NCI-H2227 (cell line): ENCODE data around the gene SLC44A3.

Experiments
- DNase-seq: peaks from one replicate; lab custom pipeline; 2025; ENCODE audit not compliant: unreplicated experiment; lab: John Stamatoyannopoulos, UW

Gene SLC44A3

GRCh38 chr1:94799206-94799605, 21.0 kb upstream of the SLC44A3 start:
- no peak for DNase-seq

GRCh38 chr1:94801919-94802546, 18.1 kb upstream of the SLC44A3 start:
- peak; percentile 34 for DNase-seq

DNA sequence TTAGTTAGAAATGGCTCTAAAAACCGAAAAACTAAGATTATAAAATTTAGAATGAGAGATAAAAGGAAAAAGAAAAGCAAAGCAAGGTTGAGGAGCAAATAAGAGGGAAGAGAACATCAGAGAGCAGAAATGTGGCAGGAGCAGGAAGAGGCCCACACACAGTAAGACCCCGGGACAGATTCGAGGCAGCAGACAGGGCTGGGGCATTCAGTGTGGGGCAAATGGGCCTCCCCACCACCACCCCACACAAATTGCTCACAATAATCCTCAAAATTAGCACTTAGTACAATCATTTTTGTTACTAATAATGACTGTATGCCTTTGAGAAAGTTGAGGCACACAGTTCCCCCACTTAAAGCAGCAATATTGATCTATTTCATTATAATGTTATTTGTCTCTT, 17.1 kb upstream of the SLC44A3 start:
- DNase-seq, result no peak

DNA sequence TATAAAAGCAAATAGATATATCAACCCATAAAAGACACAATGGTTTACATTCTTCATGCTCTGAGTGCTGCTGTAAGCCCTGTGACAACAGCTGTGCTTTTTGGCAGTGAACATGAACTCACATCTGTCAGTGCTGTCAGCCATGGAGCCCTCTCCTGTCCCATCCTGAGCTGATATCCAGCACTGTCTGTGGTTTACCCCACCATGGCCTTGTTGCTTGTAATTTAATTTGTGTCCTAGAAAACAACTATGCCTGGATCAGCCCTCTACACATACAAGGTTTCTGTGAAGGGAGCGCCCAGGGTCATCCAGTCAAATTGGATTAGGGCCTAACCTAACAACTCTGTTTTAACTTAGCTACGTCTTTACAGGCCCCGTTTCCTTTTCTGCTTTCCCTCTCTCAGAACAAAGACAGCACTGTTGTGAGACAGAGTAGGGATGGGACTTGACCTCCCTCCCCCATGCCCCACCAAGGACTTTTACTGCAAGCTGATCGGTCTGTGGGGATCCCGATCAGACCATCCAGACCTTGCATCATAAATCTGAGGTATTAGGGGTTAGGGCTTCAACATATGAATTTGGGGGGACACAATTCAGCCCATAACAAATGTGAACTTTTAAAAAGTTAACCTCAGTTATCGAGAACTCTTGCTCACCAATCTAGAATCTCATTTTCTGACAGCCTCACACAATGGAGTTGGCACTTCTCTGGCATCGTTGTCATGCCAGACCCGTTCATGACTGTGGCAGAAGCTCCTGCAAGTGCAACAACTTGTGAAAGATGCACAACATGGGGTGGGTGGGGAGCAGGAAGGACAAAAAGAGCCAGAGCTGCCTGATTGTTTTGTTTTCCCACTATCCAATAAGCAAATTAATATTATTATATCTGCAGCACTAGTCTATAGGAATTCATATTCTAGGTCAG, 16.4 kb upstream of the SLC44A3 start:
- DNase-seq, result no peak

- no peak for DNase-seq
Measured at GRCh38 chr1:94804442-94804837, 15.7 kb upstream of the SLC44A3 start.

DNA sequence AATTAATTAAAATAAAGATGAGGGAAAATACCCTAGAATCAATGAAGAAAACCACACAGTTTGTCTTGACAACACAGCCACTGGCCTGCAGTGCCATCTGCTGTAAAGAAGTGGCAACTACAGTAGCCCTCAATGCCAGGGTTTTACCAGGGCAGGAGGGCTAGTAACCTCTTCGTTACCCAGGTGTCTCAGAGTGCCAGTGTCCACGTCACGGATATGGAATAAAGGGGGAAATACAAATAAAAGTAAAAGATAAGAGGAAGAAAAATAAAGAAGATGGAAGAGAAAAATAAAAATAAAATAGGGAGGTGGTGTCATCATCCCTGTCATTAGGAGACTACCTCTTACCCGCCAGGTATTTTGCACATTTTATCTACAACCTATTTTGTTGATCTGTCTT, 14.2 kb upstream of the SLC44A3 start:
- DNase-seq, result peak; percentile 67

- peak; percentile 57 for DNase-seq
Measured at GRCh38 chr1:94806441-94806871, 13.7 kb upstream of the SLC44A3 start.

- no peak for DNase-seq
Measured at GRCh38 chr1:94807742-94808491, 12.2 kb upstream of the SLC44A3 start.

DNA sequence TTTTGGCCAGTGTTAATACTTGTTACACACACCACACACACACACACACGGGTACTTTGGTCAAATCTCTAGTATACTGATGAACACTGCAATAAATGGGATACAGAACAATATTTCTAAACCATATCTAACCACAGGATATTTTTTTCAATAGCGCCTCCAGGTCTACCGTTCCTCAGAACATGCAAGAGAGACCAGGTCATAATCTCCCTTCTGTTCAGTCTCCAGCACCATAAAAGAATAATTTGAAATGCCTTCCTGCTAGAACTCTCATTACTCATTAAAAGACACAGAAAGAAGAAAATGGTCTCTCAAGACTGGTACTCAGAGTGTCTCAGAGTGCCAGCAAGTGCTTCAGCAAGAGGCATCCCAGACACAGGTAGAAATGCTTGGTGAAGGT, 11.5 kb upstream of the SLC44A3 start:
- no peak for DNase-seq

DNA sequence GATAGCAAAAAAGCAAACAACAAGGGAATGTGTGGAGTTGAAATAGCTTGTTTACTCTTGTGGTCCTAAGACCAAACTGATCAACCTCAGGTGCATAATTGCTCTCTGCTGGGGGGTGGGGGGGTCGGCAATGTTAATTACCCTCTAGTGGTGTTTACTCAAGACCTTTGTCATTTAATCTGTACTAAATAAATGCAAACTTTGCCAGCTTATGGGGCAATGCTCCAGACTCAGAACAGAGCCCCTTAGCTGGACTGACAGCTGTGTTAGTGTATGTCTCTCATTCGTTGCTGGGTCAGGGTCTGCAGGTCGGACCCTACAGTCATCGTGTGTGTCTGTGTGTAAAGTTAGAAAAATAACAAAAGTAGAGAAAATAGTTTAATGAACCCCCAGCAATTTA, 7.2 kb upstream of the SLC44A3 start:
- no peak for DNase-seq

- no peak for DNase-seq
Measured at GRCh38 chr1:94816030-94816429, 4.1 kb upstream of the SLC44A3 start.

- no peak for DNase-seq
Measured at GRCh38 chr1:94817712-94818111, 2.4 kb upstream of the SLC44A3 start.

- no peak for DNase-seq
Measured at GRCh38 chr1:94819238-94819944, 766 bp upstream of the SLC44A3 start.

- DNase-seq, result no peak
Measured at GRCh38 chr1:94820936-94821335, 779 bp downstream of the SLC44A3 start.

- DNase-seq, result peak; percentile 50
Measured at GRCh38 chr1:94821636-94822305, 1.6 kb downstream of the SLC44A3 start.

DNA sequence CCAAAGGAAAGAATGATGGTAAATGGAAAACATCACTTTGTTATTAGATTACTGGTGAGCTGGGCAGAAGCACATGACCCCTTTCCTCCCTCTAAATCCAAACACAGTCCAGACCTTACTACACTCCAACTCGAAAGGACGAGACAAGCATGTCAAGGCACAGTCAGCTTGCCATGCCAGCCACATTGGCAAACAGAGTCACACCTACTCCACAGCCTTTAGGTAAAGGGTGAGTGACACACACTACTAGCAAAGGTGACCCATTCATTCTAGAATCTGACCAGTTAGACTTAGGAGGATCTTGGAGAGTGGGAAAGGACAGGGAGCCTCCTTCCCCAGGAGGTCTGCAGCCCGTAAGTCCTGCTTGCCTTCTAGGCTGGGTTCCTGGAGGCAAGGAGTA, 3.0 kb downstream of the SLC44A3 start:
- no peak for DNase-seq

DNA sequence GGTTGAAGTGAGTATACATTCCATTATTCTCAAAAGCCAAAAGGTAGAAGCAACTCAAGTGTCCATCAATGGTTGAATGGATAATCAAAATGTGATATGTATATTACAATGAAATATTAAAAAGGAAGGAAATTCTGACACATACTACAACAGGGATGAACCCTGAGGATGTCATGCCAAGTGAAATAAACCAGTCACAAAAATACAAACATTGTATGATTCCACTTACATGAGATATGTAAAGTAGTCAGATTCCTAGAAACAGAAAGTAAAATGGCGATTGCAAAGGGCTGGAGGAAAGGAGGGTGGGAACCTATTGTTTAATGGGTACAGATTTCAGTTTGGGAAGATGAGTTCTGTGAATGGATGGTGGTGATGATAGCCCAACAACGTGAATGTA, 5.8 kb downstream of the SLC44A3 start:
- no peak for DNase-seq

GRCh38 chr1:94827434-94827833, 7.3 kb downstream of the SLC44A3 start:
- no peak for DNase-seq

GRCh38 chr1:94828251-94828650, 8.1 kb downstream of the SLC44A3 start:
- no peak for DNase-seq

DNA sequence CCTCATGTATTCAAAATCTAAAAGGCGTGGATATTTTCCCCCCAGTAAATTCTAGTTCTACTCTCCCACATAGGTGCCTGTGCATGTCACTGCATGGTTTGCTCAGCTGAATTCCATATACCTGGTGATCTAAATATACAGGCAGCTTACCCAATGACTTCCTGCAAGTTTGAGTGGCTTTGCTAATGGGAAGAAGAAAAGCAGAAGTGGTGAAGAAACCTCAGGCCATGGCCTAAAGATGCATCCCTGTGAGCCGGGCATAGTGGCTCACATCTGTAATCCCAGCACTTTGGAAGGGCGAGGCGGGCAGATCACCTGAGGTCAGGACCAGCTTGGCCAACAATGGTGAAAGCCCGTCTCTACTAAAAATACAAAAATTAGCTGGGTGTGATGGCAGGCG, 11.5 kb downstream of the SLC44A3 start:
- no peak for DNase-seq

DNA sequence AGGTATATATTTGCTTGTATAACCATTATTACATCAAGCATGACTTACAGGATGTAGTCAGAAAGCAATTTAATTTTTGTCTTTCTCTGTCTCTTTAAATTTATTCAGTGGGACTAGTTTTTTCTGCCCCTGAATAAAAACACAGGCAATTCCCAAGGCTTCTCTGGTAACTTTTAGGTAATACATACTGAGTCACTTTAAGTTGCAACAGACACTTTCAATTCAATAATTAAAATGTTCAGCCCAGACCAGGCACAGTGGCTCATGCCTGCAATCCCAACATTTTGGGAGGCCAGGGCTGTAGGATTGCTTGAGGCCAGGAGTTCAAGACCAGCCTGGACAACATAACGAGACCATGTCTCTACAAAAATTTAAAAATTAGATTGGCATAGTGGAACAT, 12.3 kb downstream of the SLC44A3 start:
- no peak for DNase-seq
